Sigmoid colon (tissue), 7 donors: ENCODE results near the gene MRPL1. TPM values are rescaled to one million over a fixed set of nuclear protein-coding genes. Genes with fewer than 3 reads are reported as not detected.

ENCODE experiments used
- DNase-seq: peaks from one replicate; pipeline ENCODE4 v3.0.0-alpha.2; 2019
- H3K27ac ChIP-seq, 4 donors: fragments of 200-600 bp; sonication (generic); one replicate each; pipeline ENCODE4 v1.5.1; 2016 to 2019; ENCODE audit warnings: mild to moderate bottlenecking in 1 of 4
- H3K27me3 ChIP-seq, 3 donors: fragments of 200-600 bp; sonication (generic); one replicate each; pipeline ENCODE4 v1.5.1; 2019; ENCODE audit warnings: mild to moderate bottlenecking in 1 of 3
- H3K36me3 ChIP-seq, 4 donors: fragments of 200-600 bp; sonication (generic); one replicate each; pipeline ENCODE4 v1.5.1; 2016 to 2019
- H3K4me1 ChIP-seq, 4 donors: fragments of 200-600 bp; sonication (generic); one replicate each; pipeline ENCODE4 v1.5.1; 2017 to 2019
- H3K4me3 ChIP-seq, 4 donors: fragments of 200-600 bp; sonication (generic); one replicate each; pipeline ENCODE4 v1.5.1; 2017 to 2019; ENCODE audit warnings: mild to moderate bottlenecking in 2 of 4, moderate library complexity in 1 of 4
- H3K9me3 ChIP-seq, 4 donors: fragments of 200-600 bp in 3 of 4; sonication (generic) in 3 of 4; one replicate each; pipeline versions ENCODE4 v1.5.1 to v1.6.1; 2013 to 2019
- EP300 ChIP-seq, 4 donors: sonication (generic); formaldehyde crosslinking; IDR thresholded peaks; one replicate each; pipeline ENCODE4 v1.6.1; 2017; ENCODE audit warnings: antibody characterized with exemption in 4 of 4
- POLR2A ChIP-seq, 2 donors: fragments of 450-650 bp; IDR thresholded peaks; one replicate each; pipeline ENCODE4 v1.6.1; 2016; ENCODE audit warnings: antibody characterized with exemption in 2 of 2, mild to moderate bottlenecking in 2 of 2, moderate library complexity in 2 of 2
- POLR2AphosphoS5 ChIP-seq, 4 donors: sonication (generic); formaldehyde crosslinking; IDR thresholded peaks; one replicate each; pipeline ENCODE4 v1.6.1; 2017; ENCODE audit warnings: antibody characterized with exemption in 4 of 4
- WGBS, 2 donors: extraction: QIAGEN DNeasy Blood & Tissue Kit; methylation state at CpG; one replicate each; pipeline ENCODE4 v1.1.7; 2013; 5-methylcytosine and 5-hydroxymethylcytosine counted together
- intact Hi-C: fragments of 100-400 bp; cut with DNase I; formaldehyde crosslinking; loops from one replicate; pipeline ENCODE4 v1.15.1; 2023
- polyA plus RNA-seq, 3 donors: library from polyadenylated mRNA; stranded (reverse); fragments of 200-250 nt; gene quantifications; one replicate each; pipeline ENCODE4 v1.2.3, GENCODE V29; 2013
- total RNA-seq, 4 donors: library from RNA; depleted of rRNA; stranded (reverse); fragments of >200 nt; gene quantifications; one replicate each; pipeline ENCODE4 v1.1.0, GENCODE V29; 2016
- TF ChIP-seq, protein P1 (sequence below), 4 experiments: fragments of 450-650 bp in 3 of 4; fragments of 200-600 bp in 1 of 4; IDR thresholded peaks; one replicate each; pipeline ENCODE4 v1.5.1; 2016 to 2019; ENCODE audit warnings: antibody characterized with exemption in 4 of 4, mild to moderate bottlenecking in 3 of 4, moderate library complexity in 2 of 4
- donor health status: healthy with polysubstance abuse.
- donor health status: Bipolar disorder and iron deficiency.
- donor health status: healthy.

The MRPL1 gene
- total and polyA plus RNA-seq, 7 donors, result 23.2 to 52.9 (median 30.0) TPM

DNA sequence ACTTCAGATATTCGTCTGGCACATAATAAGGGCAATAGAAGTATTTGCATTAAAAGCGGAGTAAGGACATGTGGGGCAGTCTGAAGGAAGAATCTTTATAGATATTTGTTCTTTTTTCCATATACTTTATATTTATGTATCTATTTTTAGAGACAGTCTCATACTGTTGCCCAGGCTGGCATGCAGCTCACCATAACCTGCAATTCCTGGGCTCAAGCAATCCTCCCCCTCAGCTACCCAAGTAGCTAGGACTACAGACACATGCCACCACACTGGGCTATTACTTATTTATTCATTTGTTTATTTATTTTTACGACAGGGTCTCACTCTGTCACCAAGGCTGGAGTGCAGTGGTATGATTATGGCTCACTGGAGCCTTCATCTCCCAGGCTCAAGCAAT lies 16.7 kb upstream of the MRPL1 start:
- Histone ChIP-seq H3K4me1 (no peaks in the 10 kb centered on the region), H3K9me3 (no peaks in the 10 kb centered on the region), H3K27me3 (no peaks in the 10 kb centered on the region), H3K36me3 (no peaks in the 10 kb centered on the region), H3K4me3 (no peak overlapping the region), H3K27ac (no peak overlapping the region)
- TF ChIP-seq, protein P1, sequence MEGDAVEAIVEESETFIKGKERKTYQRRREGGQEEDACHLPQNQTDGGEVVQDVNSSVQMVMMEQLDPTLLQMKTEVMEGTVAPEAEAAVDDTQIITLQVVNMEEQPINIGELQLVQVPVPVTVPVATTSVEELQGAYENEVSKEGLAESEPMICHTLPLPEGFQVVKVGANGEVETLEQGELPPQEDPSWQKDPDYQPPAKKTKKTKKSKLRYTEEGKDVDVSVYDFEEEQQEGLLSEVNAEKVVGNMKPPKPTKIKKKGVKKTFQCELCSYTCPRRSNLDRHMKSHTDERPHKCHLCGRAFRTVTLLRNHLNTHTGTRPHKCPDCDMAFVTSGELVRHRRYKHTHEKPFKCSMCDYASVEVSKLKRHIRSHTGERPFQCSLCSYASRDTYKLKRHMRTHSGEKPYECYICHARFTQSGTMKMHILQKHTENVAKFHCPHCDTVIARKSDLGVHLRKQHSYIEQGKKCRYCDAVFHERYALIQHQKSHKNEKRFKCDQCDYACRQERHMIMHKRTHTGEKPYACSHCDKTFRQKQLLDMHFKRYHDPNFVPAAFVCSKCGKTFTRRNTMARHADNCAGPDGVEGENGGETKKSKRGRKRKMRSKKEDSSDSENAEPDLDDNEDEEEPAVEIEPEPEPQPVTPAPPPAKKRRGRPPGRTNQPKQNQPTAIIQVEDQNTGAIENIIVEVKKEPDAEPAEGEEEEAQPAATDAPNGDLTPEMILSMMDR (IDR thresholded peaks at IDR 0.05), result no peak
- TF ChIP-seq EP300 (IDR thresholded peaks at IDR 0.05), result no peak
- TF ChIP-seq POLR2A (IDR thresholded peaks at IDR 0.05), result no peak
- no peak for TF ChIP-seq POLR2AphosphoS5 (IDR thresholded peaks at IDR 0.05)
- WGBS, 2 donors, result 84% methylated on average over 3 of the region's 3 CpGs
- DNase-seq, result no peak
- intact Hi-C loops, result no loop called here

DNA sequence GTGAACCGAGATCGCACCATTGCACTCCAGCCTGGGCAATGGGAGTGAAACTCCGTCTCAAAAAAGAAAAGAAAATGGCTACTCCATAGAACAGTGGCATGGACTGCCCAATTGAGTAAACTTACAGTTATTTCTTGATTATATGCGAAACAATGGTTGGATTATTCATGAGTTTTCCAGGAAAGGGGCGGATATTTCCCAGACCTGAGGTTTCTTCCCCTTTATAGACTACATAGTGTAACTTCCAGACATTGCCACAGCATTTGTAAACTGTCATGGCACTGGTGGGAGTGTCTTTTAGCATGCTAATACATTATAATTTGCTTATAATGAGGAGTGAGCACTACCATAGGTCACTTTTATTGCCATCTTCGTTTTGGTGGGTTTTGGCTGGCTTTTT lies 14.1 kb upstream of the MRPL1 start:
- intact Hi-C loops, result no loop called here
- H3K4me3 ChIP-seq, result no peak overlapping the region
- H3K9me3 ChIP-seq, result no peaks in the 10 kb centered on the region
- TF ChIP-seq, protein P1 (IDR thresholded peaks at IDR 0.05), result no peak
- no peak for TF ChIP-seq EP300 (IDR thresholded peaks at IDR 0.05)
- no peak for TF ChIP-seq POLR2AphosphoS5 (IDR thresholded peaks at IDR 0.05)
- TF ChIP-seq POLR2A (IDR thresholded peaks at IDR 0.05), result no peak
- DNase-seq, result no peak
- no peaks in the 10 kb centered on the region for H3K27me3 ChIP-seq
- no peaks in the 10 kb centered on the region for H3K4me1 ChIP-seq
- 95 to 96% methylated on average over 6 of the region's 6 CpGs for WGBS, 2 donors
- H3K36me3 ChIP-seq, result no peaks in the 10 kb centered on the region
- H3K27ac ChIP-seq, result no peak overlapping the region

DNA sequence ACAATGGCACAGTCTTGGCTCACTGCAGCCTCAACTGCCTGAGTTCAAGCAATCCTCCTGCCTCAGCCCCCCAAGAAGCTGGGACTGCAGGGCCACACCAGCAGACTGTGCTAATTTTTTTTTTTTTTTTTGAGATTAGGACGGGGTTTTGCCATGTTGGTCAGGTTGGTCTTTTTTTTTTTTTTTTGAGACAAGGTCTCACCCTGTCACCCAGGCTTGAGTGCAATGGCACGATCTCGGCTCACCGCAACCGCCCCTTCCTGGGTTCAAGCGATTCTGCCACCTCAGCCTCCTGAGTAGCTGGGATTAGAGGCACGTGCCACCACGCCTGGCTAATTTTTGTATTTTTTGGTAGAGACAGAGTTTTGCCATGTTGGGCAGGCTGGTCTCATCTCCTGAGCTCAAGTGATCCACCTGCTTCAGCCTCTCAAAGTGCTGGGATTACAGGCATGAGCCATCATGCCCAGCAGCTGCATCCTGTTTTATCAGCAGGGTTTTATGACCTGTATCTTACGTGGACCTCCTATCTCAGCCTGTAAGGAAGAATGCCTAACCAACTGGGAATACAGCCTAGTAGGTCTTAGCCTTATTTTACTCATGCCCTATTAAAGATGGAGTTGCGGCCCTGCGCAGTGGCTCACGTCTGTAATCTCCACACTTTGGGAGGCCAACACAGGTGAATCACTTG lies 13.2 kb upstream of the MRPL1 start:
- DNase-seq, result no peak
- intact Hi-C loops, result no loop called here
- Histone ChIP-seq H3K27me3 (no peaks in the 10 kb centered on the region), H3K4me3 (no peak overlapping the region), H3K36me3 (no peaks in the 10 kb centered on the region), H3K9me3 (no peaks in the 10 kb centered on the region), H3K4me1 (no peaks in the 10 kb centered on the region), H3K27ac (no peak overlapping the region)
- WGBS, 2 donors, result 89 to 91% methylated on average over 12 of the region's 12 CpGs
- TF ChIP-seq POLR2AphosphoS5 (IDR thresholded peaks at IDR 0.05), result no peak
- no peak for TF ChIP-seq POLR2A (IDR thresholded peaks at IDR 0.05)
- TF ChIP-seq, protein P1 (IDR thresholded peaks at IDR 0.05), result no peak
- TF ChIP-seq EP300 (IDR thresholded peaks at IDR 0.05), result no peak

DNA sequence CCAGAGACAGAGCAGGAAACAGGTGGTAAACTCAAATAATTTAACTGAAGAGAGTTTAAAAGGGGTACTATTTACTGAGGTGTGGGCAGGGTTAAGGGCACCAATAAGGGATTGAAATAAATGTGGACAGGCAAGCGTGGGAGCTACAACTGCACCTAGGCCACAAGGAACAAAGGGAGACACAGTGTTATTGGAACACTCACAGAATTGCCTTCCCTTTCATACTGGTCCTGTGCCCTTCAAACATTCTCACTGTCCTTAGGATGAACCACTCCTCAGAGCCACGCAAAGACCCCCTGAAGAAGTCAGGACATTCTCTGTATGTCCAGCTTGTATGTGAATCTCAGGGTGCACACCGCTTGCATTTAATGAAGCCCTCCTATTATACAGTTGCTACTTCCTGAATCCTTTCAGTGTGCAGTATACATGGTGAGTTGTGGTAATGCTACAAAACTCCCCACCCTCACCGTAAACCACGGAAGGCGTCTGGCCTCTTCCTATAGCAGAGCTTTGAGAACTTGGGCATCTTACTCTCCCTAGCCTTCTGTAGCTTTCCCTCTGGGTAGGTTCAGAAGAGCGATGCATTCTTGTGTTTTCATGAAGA lies 9.6 kb upstream of the MRPL1 start:
- no peaks in the 10 kb centered on the region for H3K9me3 ChIP-seq
- no peak overlapping the region for H3K27ac ChIP-seq

More for the DNA sequence above, 9.6 kb upstream of the MRPL1 start:
- no peaks in the 10 kb centered on the region for H3K27me3 ChIP-seq
- TF ChIP-seq POLR2AphosphoS5 (IDR thresholded peaks at IDR 0.05) (no peak), EP300 (IDR thresholded peaks at IDR 0.05) (no peak), POLR2A (IDR thresholded peaks at IDR 0.05) (no peak)
- TF ChIP-seq, protein P1 (IDR thresholded peaks at IDR 0.05), result no peak
- H3K4me3 ChIP-seq, result no peak overlapping the region
- H3K36me3 ChIP-seq, result no peaks in the 10 kb centered on the region
- intact Hi-C loops, result no loop called here
- 39 to 53% methylated on average over 7 of the region's 7 CpGs for WGBS, 2 donors
- no peaks in the 10 kb centered on the region for H3K4me1 ChIP-seq
- no peak for DNase-seq
